A549 treated with CpdA at 1 μM for 4 hours (cell line): ENCODE measurements around the gene CDRT15. TPM values are rescaled to one million over a fixed set of nuclear protein-coding genes. Genes with fewer than 3 reads are reported as not detected.

Experiments used
- total RNA-seq: library from RNA; stranded (reverse); fragments of 200-300 nt; extraction: Qiagen RNA extraction; gene quantifications from 5 replicates; pipeline ENCODE4 v1.2.3, GENCODE V29; 2022; ENCODE audit warnings: low read depth

The CDRT15 gene
- not detected in 5 replicates for total RNA-seq

DNA sequence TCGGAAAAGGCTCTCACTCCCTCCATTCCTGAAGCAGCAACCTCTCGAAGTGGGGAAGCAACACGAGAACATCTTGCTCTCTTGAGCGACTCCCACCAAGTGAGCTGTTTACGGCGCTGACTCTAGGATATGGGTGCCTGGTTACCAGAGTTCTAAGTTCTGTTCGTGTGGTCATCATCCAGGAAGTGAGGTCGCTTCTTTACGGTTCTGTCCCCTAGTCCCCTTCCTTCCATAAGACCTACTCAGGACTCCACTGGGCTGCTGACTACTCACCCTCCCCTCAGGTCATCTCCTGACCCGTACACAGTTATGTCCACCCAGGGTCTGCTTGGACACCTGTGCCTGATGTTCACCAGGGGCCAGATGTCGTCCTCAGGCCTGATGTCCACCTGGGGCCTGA lies at the start of gene CDRT15:
CDRT15 (minus strand) TSS at position 101 of the 400 bp plus-strand sequence; CDS start at position 72, 29 bp downstream.

Other genes with a start within 250 kb of the CDRT15 start
- gene COX10, start 167.4 kb downstream of the CDRT15 start, total RNA-seq = 18.5 to 21.5 TPM (median 19.7 TPM) in 5 replicates
- 0.21 to 0.51 TPM (median 0.28 TPM) in 5 replicates for gene HS3ST3B1, start 64.2 kb upstream of the CDRT15 start, total RNA-seq